Glutamatergic neuron (in vitro differentiated cells): ENCODE measurements around the gene AFAP1. TPM values are rescaled to one million over a fixed set of nuclear protein-coding genes. Genes with fewer than 3 reads are reported as not detected.

Experiments used
- DNase-seq: peaks from one replicate; pipeline ENCODE4 v3.0.0; 2022
- H3K27ac Mint-ChIP-seq: one replicate; pipeline ENCODE4 v1.8.0; 2020; ENCODE audit warnings: mild to moderate bottlenecking, mixed read lengths, inconsistent platforms; ENCODE audit not compliant: unreplicated experiment
- H3K27me3 Mint-ChIP-seq: one replicate; pipeline ENCODE4 v1.8.0; 2020; ENCODE audit warnings: mild to moderate bottlenecking, moderate library complexity, mixed read lengths, inconsistent platforms; ENCODE audit not compliant: unreplicated experiment
- H3K36me3 Mint-ChIP-seq: one replicate; pipeline ENCODE4 v1.8.0; 2020; ENCODE audit warnings: mild to moderate bottlenecking, mixed read lengths, inconsistent platforms; ENCODE audit not compliant: unreplicated experiment
- H3K4me1 Mint-ChIP-seq: one replicate; pipeline ENCODE4 v1.8.0; 2020; ENCODE audit warnings: mild to moderate bottlenecking, low read depth, mixed read lengths, inconsistent platforms; ENCODE audit not compliant: unreplicated experiment
- H3K4me3 Mint-ChIP-seq: one replicate; pipeline ENCODE4 v1.8.0; 2020; ENCODE audit warnings: mild to moderate bottlenecking, mixed read lengths, inconsistent platforms; ENCODE audit not compliant: unreplicated experiment
- H3K9me3 Mint-ChIP-seq: one replicate; pipeline ENCODE4 v1.8.0; 2020; ENCODE audit warnings: mild to moderate bottlenecking, moderate library complexity, mixed read lengths, inconsistent platforms; ENCODE audit not compliant: unreplicated experiment
- CTCF ChIP-seq: fragments of 200-600 bp; sonication (generic); IDR thresholded peaks from one replicate; pipeline ENCODE4 v1.5.0; 2021; ENCODE audit not compliant: partially characterized antibody, unreplicated experiment
- total RNA-seq: library from RNA; stranded (reverse); fragmentation: NEBNext Ultra II Directional; extraction: Animal tissue kit (Norgen Biotek cat#: 25700); gene quantifications from one replicate; pipeline ENCODE4 v1.2.1, GENCODE V29; 2021; ENCODE audit not compliant: unreplicated experiment

AFAP1 gene
- total RNA-seq, 1 donor from 2014 or later = 528 TPM

GRCh38 chr4:7838136-7838782 is 101.4 kb downstream of the AFAP1 start:
- H3K4me1 Mint-ChIP-seq = peaks cover 48% of the 10 kb centered on the region
- no peak overlapping the region for H3K4me3 Mint-ChIP-seq

GRCh38 chr4:7837597-7838135 is 102.0 kb downstream of the AFAP1 start:
- peaks cover 48% of the 10 kb centered on the region for H3K4me1 Mint-ChIP-seq
- DNase-seq = no peak
- peaks cover 40% of the 10 kb centered on the region for H3K9me3 Mint-ChIP-seq
- peaks cover 20% of the 10 kb centered on the region for H3K36me3 Mint-ChIP-seq
- no peak for TF ChIP-seq CTCF
- H3K27ac Mint-ChIP-seq = peak overlapping the region; percentile 95
- peak overlapping the region; percentile 73 for H3K4me3 Mint-ChIP-seq
- peaks cover 22% of the 10 kb centered on the region for H3K27me3 Mint-ChIP-seq

More at GRCh38 chr4:7838136-7838782, 101.4 kb downstream of the AFAP1 start:
- peaks cover 36% of the 10 kb centered on the region for H3K9me3 Mint-ChIP-seq
- peaks cover 15% of the 10 kb centered on the region for H3K36me3 Mint-ChIP-seq
- no peak for DNase-seq
- TF ChIP-seq CTCF = no peak
- H3K27ac Mint-ChIP-seq = peak overlapping the region; percentile 95
- H3K27me3 Mint-ChIP-seq = peaks cover 20% of the 10 kb centered on the region

GRCh38 chr4:7831858-7832730 is 107.6 kb downstream of the AFAP1 start:
- Mint-ChIP-seq H3K9me3 (peaks cover 48% of the 10 kb centered on the region), H3K4me1 (peaks cover 64% of the 10 kb centered on the region), H3K27ac (peak overlapping the region; percentile 86), H3K4me3 (peak overlapping the region; percentile 74), H3K36me3 (peaks cover 16% of the 10 kb centered on the region), H3K27me3 (peaks cover 19% of the 10 kb centered on the region)
- DNase-seq = no peak
- TF ChIP-seq CTCF = no peak

- H3K9me3 Mint-ChIP-seq = peaks cover 52% of the 10 kb centered on the region
- H3K27ac Mint-ChIP-seq = peak overlapping the region; percentile 86
- peaks cover 67% of the 10 kb centered on the region for H3K4me1 Mint-ChIP-seq
- H3K4me3 Mint-ChIP-seq = peak overlapping the region; percentile 74
- peaks cover 23% of the 10 kb centered on the region for H3K36me3 Mint-ChIP-seq
- peaks cover 23% of the 10 kb centered on the region for H3K27me3 Mint-ChIP-seq
- no peak for DNase-seq
- TF ChIP-seq CTCF = no peak
These were observed 108.3 kb downstream of the AFAP1 start for GRCh38 chr4:7831330-7831729.

GRCh38 chr4:7830747-7831146 is 108.9 kb downstream of the AFAP1 start:
- Mint-ChIP-seq H3K9me3 (peaks cover 51% of the 10 kb centered on the region), H3K36me3 (peaks cover 25% of the 10 kb centered on the region), H3K4me1 (peaks cover 71% of the 10 kb centered on the region), H3K27me3 (peaks cover 23% of the 10 kb centered on the region), H3K4me3 (peak overlapping the region; percentile 74), H3K27ac (peak overlapping the region; percentile 86)
- TF ChIP-seq CTCF = no peak
- no peak for DNase-seq
